Suprapubic skin (tissue), 4 donors: ENCODE measurements around the gene PROC. TPM values are rescaled to one million over a fixed set of nuclear protein-coding genes. Genes with fewer than 3 reads are reported as not detected.

ENCODE experiments used
- DNase-seq, 2 donors: peaks; one replicate each; pipeline ENCODE4 v3.0.0-alpha.2; 2019; ENCODE audit warnings: low spot score in 2 of 2
- H3K27ac ChIP-seq: fragments of 200-600 bp; sonication (generic); one replicate; pipeline ENCODE4 v1.5.1; 2019
- H3K27me3 ChIP-seq: fragments of 200-600 bp; sonication (generic); one replicate; pipeline ENCODE4 v1.5.1; 2019
- H3K36me3 ChIP-seq: fragments of 200-600 bp; sonication (generic); one replicate; pipeline ENCODE4 v1.5.1; 2019
- H3K4me1 ChIP-seq: fragments of 200-600 bp; sonication (generic); one replicate; pipeline ENCODE4 v1.5.1; 2019
- H3K4me3 ChIP-seq: fragments of 200-600 bp; sonication (generic); one replicate; pipeline ENCODE4 v1.5.1; 2019; ENCODE audit warnings: mild to moderate bottlenecking
- H3K9me3 ChIP-seq: fragments of 200-600 bp; sonication (generic); one replicate; pipeline ENCODE4 v1.5.1; 2019
- EP300 ChIP-seq: sonication (generic); formaldehyde crosslinking; IDR thresholded peaks from one replicate; pipeline ENCODE4 v1.6.1; 2017; ENCODE audit warnings: antibody characterized with exemption
- POLR2A ChIP-seq, 2 donors: fragments of 450-650 bp; IDR thresholded peaks; one replicate each; pipeline ENCODE4 v1.6.1; 2017; ENCODE audit warnings: antibody characterized with exemption in 2 of 2, mild to moderate bottlenecking in 2 of 2, moderate library complexity in 2 of 2
- POLR2AphosphoS5 ChIP-seq, 3 donors: sonication (generic); formaldehyde crosslinking; IDR thresholded peaks; one replicate each; pipeline ENCODE4 v1.6.1; 2017; ENCODE audit warnings: antibody characterized with exemption in 3 of 3
- WGBS: methylation state at CpG from one replicate; pipeline ENCODE4 v1.1.5; 2018; 5-methylcytosine and 5-hydroxymethylcytosine counted together
- total RNA-seq, 4 donors: library from RNA; depleted of rRNA; stranded (reverse); fragments of >200 nt; gene quantifications; one replicate each; pipeline ENCODE4 v1.1.0, GENCODE V29; 2016
- TF ChIP-seq, protein P1 (sequence below), 2 donors: fragments of 200-600 bp in 1 of 2; fragments of 450-650 bp in 1 of 2; sonication (generic) in 1 of 2; IDR thresholded peaks; one replicate each; pipeline ENCODE4 v1.5.1; 2016 to 2019; ENCODE audit warnings: antibody characterized with exemption in 2 of 2, mild to moderate bottlenecking in 1 of 2, moderate library complexity in 1 of 2

The PROC gene
- total RNA-seq, 4 donors from 2014 or later: 0.36 to 7.1 TPM; not detected in 2

GRCh38 chr2:127421871-127422558 is 3.8 kb downstream of the PROC start:
- Histone ChIP-seq H3K9me3 (no peaks in the 10 kb centered on the region), H3K4me1 (peaks cover 14% of the 10 kb centered on the region), H3K27ac (no peak overlapping the region), H3K27me3 (peaks cover 19% of the 10 kb centered on the region), H3K4me3 (no peak overlapping the region), H3K36me3 (no peaks in the 10 kb centered on the region)
- WGBS: 75% methylated on average over 10 of the region's 16 CpGs
- DNase-seq: no peak
- TF ChIP-seq POLR2AphosphoS5 (IDR thresholded peaks at IDR 0.05) (no peak), POLR2A (IDR thresholded peaks at IDR 0.05) (no peak), EP300 (no peak)
- TF ChIP-seq, protein P1, sequence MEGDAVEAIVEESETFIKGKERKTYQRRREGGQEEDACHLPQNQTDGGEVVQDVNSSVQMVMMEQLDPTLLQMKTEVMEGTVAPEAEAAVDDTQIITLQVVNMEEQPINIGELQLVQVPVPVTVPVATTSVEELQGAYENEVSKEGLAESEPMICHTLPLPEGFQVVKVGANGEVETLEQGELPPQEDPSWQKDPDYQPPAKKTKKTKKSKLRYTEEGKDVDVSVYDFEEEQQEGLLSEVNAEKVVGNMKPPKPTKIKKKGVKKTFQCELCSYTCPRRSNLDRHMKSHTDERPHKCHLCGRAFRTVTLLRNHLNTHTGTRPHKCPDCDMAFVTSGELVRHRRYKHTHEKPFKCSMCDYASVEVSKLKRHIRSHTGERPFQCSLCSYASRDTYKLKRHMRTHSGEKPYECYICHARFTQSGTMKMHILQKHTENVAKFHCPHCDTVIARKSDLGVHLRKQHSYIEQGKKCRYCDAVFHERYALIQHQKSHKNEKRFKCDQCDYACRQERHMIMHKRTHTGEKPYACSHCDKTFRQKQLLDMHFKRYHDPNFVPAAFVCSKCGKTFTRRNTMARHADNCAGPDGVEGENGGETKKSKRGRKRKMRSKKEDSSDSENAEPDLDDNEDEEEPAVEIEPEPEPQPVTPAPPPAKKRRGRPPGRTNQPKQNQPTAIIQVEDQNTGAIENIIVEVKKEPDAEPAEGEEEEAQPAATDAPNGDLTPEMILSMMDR (IDR thresholded peaks at IDR 0.05): no peak

GRCh38 chr2:127422559-127423477 is 4.6 kb downstream of the PROC start:
- peaks cover 14% of the 10 kb centered on the region for H3K4me1 ChIP-seq

GRCh38 chr2:127423478-127423843 is 5.2 kb downstream of the PROC start:
- 1% methylated on average over 11 of the region's 29 CpGs for WGBS
- Histone ChIP-seq H3K4me3 (peak overlapping the region; percentile 45), H3K27me3 (peaks cover 19% of the 10 kb centered on the region), H3K36me3 (no peaks in the 10 kb centered on the region), H3K27ac (no peak overlapping the region), H3K4me1 (peaks cover 14% of the 10 kb centered on the region), H3K9me3 (no peaks in the 10 kb centered on the region)
- DNase-seq: no peak
- TF ChIP-seq EP300 (no peak), POLR2AphosphoS5 (IDR thresholded peaks at IDR 0.05) (no peak), POLR2A (IDR thresholded peaks at IDR 0.05) (no peak)
- TF ChIP-seq, protein P1 (IDR thresholded peaks at IDR 0.05): no peak

More at GRCh38 chr2:127422559-127423477, 4.6 kb downstream of the PROC start:
- DNase-seq: no peak
- WGBS: 12% methylated on average over 12 of the region's 73 CpGs
- no peaks in the 10 kb centered on the region for H3K36me3 ChIP-seq
- H3K27me3 ChIP-seq: peaks cover 19% of the 10 kb centered on the region
- H3K27ac ChIP-seq: no peak overlapping the region
- H3K4me3 ChIP-seq: peak overlapping the region; percentile 45
- TF ChIP-seq POLR2A (IDR thresholded peaks at IDR 0.05): no peak
- TF ChIP-seq, protein P1 (IDR thresholded peaks at IDR 0.05): no peak
- TF ChIP-seq EP300: no peak
- TF ChIP-seq POLR2AphosphoS5 (IDR thresholded peaks at IDR 0.05): no peak
- H3K9me3 ChIP-seq: no peaks in the 10 kb centered on the region

- WGBS: 59% methylated on average over 1 of the region's 1 CpG
- TF ChIP-seq, protein P1 (IDR thresholded peaks at IDR 0.05): no peak
- TF ChIP-seq EP300: no peak
- no peak for TF ChIP-seq POLR2AphosphoS5 (IDR thresholded peaks at IDR 0.05)
- no peak for TF ChIP-seq POLR2A (IDR thresholded peaks at IDR 0.05)
- peak overlapping the region; percentile 45 for H3K4me3 ChIP-seq
Observed at GRCh38 chr2:127423880-127424279, 5.7 kb downstream of the PROC start.

More at GRCh38 chr2:127423880-127424279, 5.7 kb downstream of the PROC start:
- Histone ChIP-seq H3K4me1 (peaks cover 14% of the 10 kb centered on the region), H3K36me3 (no peaks in the 10 kb centered on the region), H3K9me3 (no peaks in the 10 kb centered on the region), H3K27ac (no peak overlapping the region), H3K27me3 (peaks cover 19% of the 10 kb centered on the region)
- no peak for DNase-seq
